Uterus (tissue), 2 donors: Measurements from ENCODE around the gene THOC6.

ENCODE experiments used
- POLR2A ChIP-seq, 2 donors: fragments of 450-650 bp; IDR thresholded peaks; one replicate each; pipeline ENCODE4 v1.6.1; 2016; ENCODE audit warnings: antibody characterized with exemption in 2 of 2, mild to moderate bottlenecking in 1 of 2, moderate library complexity in 1 of 2
- TF ChIP-seq, protein P1 (sequence below), 4 experiments: fragments of 200-600 bp in 2 of 4; fragments of 450-650 bp in 2 of 4; sonication (generic) in 2 of 4; IDR thresholded peaks; one replicate each; pipeline ENCODE4 v1.5.1; 2016 to 2019; ENCODE audit warnings: antibody characterized with exemption in 4 of 4, mild to moderate bottlenecking in 2 of 4, moderate library complexity in 1 of 4

DNA sequence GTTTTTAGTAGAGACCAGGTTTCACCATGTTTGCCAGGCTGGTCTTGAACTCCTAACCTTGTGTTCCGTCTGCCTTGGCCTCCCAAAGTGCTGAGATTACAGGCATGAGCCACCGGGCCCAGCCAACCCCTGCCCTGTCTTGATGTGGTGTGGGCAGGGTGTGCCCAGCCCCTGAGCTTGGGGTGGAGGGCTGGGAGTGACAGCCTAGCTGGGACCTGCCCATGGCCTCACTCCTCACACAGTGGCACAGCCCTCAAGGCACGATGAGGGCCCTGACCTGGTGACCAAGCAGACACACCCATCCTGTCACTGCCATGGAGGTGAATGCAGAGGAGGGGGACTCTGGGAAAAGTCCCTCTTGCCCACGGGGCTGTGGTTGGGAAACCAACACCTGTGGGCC is 44.7 kb downstream of the THOC6 start:
- TF ChIP-seq, protein P1, sequence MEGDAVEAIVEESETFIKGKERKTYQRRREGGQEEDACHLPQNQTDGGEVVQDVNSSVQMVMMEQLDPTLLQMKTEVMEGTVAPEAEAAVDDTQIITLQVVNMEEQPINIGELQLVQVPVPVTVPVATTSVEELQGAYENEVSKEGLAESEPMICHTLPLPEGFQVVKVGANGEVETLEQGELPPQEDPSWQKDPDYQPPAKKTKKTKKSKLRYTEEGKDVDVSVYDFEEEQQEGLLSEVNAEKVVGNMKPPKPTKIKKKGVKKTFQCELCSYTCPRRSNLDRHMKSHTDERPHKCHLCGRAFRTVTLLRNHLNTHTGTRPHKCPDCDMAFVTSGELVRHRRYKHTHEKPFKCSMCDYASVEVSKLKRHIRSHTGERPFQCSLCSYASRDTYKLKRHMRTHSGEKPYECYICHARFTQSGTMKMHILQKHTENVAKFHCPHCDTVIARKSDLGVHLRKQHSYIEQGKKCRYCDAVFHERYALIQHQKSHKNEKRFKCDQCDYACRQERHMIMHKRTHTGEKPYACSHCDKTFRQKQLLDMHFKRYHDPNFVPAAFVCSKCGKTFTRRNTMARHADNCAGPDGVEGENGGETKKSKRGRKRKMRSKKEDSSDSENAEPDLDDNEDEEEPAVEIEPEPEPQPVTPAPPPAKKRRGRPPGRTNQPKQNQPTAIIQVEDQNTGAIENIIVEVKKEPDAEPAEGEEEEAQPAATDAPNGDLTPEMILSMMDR (IDR thresholded peaks at IDR 0.05) = no peak
- TF ChIP-seq POLR2A (IDR thresholded peaks at IDR 0.05) = no peak
